Stimulated activated CD4-positive, alpha-beta T cell treated with anti-CD3 and anti-CD28 coated beads, Interleukin-2, amount 100 ng/mL, for 4 hours (primary cell): Measurements from ENCODE around the gene KIAA1328.
"Not testable (repeated sequence)": the region's sequence is repeated elsewhere in the genome, so short reads cannot be mapped to it uniquely, and the experiment has no call there.

Source experiments
- DNase-seq: peaks from one replicate; pipeline ENCODE4 v3.0.0-alpha.2; 2020; ENCODE audit warnings: low read depth

KIAA1328 gene

GRCh38 chr18:36828630-36829361 is at the start of gene KIAA1328, which contains the start of gene TPGS2:
Gene KIAA1328, plus strand, starts transcription at chr18:36829127. Its CDS starts 12 bp downstream, at chr18:36829139.
Gene TPGS2, minus strand, starts transcription at chr18:36829002. Its CDS starts 235 bp downstream, at chr18:36828767.
- DNase-seq, result peak; percentile 78

DNA sequence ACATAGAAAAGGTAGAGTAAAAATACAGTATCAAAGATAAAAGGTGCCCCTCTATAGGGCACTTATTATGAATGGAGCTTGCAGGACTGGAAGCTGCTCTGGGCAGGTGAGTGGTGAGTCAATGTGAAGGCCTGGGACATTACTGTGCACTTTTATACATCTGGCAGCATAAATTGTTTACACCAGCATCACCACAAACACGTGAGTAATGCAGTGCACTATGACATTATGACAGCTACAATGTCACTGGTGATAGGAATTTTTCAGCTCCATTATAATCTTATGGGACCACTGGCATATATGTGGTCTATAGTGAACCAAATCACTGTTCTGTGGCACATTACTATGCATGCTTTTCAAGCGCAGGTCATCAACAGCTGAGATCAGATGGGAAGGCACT is 48.2 kb upstream of the KIAA1328 start:
- DNase-seq, result no peak

- DNase-seq, result no peak
These were observed 46.2 kb upstream of the KIAA1328 start for GRCh38 chr18:36782710-36783109.

- no peak for DNase-seq
These were observed 45.1 kb upstream of the KIAA1328 start for GRCh38 chr18:36783792-36784191.

- no peak for DNase-seq
These were observed 42.2 kb upstream of the KIAA1328 start for GRCh38 chr18:36786686-36787085.

GRCh38 chr18:36792634-36793283 is 36.2 kb upstream of the KIAA1328 start:
- no peak for DNase-seq

DNA sequence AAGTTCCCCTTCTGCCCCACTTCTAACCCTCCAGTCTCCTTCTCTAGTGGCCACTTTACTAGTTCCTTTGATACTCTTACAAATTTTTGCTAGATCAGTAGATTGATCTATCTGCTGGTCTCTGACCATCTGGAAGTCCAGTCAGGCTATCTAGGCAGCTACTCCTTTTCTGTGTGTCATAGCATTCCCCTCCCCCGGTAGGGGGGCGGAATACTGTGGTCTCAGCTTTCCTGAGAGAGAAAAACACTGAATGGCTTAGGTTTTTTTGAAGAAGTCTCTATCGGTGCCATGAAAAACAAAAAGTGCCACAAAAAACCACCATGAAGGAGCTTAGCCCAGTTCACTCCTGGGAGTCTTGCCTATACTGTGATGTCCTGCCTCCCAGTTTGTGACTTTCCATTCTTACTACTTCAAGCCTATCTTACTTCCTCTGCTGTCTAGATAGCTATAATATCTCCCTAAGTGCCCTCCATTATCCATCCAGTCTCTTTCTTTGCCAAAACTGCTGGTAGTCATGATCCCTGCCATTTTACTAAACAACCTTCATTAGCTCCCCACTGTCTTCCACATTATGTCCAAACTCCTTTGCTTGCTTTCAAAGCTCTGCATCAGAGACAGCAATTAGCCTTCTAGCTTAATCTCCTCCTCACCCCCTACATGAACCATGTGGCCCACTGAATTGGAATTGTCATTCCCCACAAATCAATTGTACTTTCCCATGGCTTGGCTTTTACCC is 30.0 kb upstream of the KIAA1328 start:
- no peak for DNase-seq

GRCh38 chr18:36805105-36805504 is 23.8 kb upstream of the KIAA1328 start:
- no peak for DNase-seq

- no peak for DNase-seq
These were observed 20.2 kb upstream of the KIAA1328 start for GRCh38 chr18:36808681-36809080.

DNA sequence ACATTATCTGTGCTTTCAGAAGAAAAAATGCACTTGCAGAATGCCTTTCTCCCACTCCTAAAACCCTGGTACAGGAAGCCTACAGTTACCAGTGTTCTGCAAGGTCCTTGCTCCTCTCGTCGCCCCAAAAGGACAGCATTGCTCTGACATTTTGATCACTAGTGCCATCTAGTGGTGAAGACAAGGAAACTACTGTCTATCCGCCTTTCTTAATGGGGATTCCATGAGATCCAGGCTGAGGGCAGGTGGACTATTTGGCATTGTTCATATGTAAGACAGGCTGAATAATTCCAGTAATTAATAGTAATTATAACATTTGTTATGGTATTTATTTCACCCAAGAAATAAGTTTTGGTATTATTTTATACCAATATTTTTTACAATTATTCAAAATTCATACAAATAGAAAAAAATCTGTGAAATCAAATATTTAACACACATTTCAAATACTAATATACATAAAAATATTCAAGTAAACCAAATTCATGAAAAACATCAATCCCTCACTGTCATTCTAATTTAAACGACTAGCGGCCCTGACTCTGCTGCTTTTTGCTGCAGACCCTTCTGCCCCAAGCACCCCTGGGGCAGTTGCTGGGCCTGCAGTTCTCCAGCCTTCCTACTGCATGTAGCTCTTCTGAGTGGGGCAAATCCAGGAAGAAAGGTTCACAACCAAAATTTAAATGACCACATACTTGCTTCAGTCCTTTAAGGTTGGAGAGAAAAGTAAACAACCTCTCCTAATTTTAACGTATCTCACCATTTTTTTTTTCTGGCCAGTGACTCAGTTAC is 19.1 kb upstream of the KIAA1328 start:
- no peak for DNase-seq

DNA sequence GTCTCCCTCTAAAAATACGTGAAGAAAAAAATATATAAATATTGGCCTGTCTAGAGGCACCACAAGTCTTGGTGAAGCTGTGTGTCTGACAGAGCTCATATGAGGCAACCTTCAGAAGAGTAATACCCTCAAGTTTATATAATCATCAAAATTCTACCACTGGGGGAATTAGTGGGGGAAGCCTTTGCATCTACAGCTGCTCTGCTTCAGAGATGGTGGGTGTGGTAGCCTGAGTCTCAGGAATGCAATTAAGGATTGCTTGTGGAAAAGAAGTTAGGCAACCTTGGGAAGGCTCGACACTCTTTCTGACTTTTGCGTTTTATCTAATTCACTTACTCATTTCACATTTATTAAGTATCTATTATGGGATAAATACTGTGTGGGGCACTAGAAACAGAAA is 17.5 kb upstream of the KIAA1328 start:
- DNase-seq, result no peak

GRCh38 chr18:36811955-36812354 is 17.0 kb upstream of the KIAA1328 start:
- no peak for DNase-seq

GRCh38 chr18:36812678-36813077 is 16.2 kb upstream of the KIAA1328 start:
- DNase-seq, result no peak

DNA sequence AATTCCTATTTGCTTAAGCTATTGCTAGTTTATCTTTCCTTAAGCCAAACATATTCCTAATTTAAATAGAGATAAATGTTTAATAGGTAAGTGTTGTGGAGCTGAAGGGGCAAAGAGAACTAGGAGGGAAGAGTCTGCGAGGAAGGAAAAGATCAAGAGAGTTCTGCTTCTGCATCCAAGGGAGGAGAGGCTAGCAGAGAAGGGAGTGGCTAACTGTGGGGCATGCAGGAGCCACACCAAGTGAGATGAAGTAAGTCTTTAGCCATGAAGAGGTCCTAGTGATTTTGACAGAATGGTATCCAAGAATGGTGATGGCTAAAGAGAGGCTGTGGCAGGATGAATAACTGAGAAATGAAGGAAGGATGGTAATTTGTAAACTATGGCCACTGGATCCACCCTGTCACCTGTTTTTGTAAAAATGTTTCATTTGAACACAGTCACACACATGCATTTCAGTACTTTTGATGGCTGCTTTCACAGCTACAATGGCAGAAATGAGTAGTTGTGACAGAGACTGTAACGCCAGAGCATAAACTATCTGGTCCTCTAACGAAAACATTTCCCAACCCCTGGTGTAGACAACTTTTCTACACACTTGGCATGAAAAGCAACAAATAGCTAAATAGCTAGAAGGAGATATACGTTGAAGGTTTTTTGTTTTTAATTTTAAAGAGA is 15.7 kb upstream of the KIAA1328 start:
- DNase-seq, result no peak

- no peak for DNase-seq
These were observed 15.1 kb upstream of the KIAA1328 start for GRCh38 chr18:36813824-36814223.

DNA sequence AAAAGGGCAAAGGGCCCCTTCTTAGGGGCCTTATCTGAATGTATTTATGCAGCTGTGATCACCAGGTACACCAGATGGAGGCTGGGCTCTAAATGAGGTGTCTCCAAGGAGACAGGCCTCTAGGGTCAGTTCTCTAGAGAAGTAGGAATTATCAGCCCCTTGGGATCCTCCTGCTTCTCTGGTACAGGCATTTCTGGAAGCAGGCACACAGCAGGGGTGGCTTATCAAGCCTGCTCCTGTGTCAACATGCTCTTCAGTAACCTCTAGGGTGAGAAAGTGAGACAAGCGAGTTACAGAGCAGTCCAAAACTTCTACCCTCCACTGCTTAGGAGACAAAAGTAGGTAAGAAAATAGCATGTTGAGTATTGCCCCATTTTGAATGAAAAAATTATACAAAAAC is 13.9 kb upstream of the KIAA1328 start:
- DNase-seq, result no peak

GRCh38 chr18:36816096-36816495 is 12.8 kb upstream of the KIAA1328 start:
- DNase-seq, result not testable (repeated sequence)

DNA sequence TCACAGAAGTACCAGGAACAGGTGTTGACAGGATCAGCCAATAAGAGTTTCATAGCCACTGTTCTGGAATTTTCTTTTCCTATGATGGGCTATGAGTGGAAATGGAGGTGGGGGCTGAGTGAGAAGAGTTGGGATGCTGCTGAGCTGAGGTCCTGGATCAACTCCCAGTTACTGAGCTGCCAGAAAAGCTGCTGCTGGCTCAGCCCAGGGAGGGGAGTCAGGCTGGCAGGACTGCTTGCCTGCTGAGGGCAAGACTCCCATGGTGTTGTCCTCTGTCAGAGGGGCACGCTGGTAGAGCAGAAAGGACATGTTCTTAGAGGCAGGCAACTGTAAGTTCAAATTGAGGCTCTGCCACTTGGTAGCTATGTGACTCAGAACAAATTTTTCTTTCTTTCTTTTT is 11.9 kb upstream of the KIAA1328 start:
- DNase-seq, result no peak

DNA sequence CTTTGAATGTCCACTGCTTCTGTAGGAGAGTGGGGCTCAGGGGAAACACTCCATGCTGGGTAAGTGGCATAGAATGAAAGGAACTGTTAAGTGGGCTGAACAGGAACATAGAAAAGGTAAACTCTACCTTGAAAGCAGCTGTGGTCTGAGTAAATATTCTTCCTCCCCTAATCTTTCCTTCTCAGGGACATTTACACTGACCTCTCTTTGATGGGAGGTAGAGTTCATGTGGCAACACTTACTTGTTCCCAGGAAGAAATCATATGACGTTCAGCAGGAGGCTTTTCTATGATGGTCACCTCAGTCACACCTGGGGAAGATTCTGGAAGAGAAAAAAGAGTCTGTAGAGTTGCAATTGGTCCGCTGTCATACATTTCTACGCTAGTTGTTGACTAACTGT is 10.3 kb upstream of the KIAA1328 start:
- DNase-seq, result no peak

- no peak for DNase-seq
These were observed 9.3 kb upstream of the KIAA1328 start for GRCh38 chr18:36819621-36820020.

GRCh38 chr18:36821681-36822080 is 7.2 kb upstream of the KIAA1328 start:
- no peak for DNase-seq

GRCh38 chr18:36825526-36825925 is 3.4 kb upstream of the KIAA1328 start:
- DNase-seq, result no peak
